LNCAP (cell line): Measurements from ENCODE around the gene ICA1.

Experiments
- CTCF ChIP-seq: fragments of 450-650 bp; IDR thresholded peaks from 2 replicates; pipeline ENCODE4 v1.5.1; 2017; ENCODE audit warnings: mild to moderate bottlenecking

Gene ICA1

GRCh38 chr7:8228068-8228467 is 33.9 kb downstream of the ICA1 start:
- no peak for TF ChIP-seq CTCF

- no peak for TF ChIP-seq CTCF
Measured at GRCh38 chr7:8227261-8227660, 34.7 kb downstream of the ICA1 start.

- TF ChIP-seq CTCF, result no peak
Measured at GRCh38 chr7:8226501-8226900, 35.5 kb downstream of the ICA1 start.

DNA sequence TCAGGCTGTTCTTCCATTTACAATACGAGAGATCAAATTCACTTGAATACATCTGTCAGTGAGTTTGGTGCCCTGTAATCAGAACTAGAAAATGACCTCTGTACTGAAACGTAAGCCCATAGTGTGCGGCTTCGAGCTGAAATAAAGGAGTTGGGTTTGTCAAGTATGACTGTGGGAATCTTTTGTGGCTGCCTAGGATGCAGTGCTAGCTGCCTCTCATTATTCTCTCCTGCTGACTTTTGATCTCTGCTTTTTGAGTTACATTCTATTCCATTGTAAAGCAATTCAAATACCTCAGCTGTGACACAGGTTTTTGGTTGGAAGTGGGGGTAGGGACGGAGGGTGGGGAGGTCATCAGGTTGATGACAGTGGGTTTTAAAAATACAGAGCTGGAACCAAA is 40.4 kb downstream of the ICA1 start:
- TF ChIP-seq CTCF, result no peak

GRCh38 chr7:8221101-8221495 is 40.9 kb downstream of the ICA1 start:
- TF ChIP-seq CTCF, result no peak

GRCh38 chr7:8220376-8221100 is 41.4 kb downstream of the ICA1 start:
- no peak for TF ChIP-seq CTCF

GRCh38 chr7:8217200-8218068 is 44.5 kb downstream of the ICA1 start:
- peak; percentile 70 for TF ChIP-seq CTCF
